Measurements from ENCODE around the gene TAPT1.
A peak's percentile ranks its signal among the peaks of the same experiment; 100 is the strongest.

GRCh38 chr4:16264798-16265197 lies 38.5 kb upstream of the TAPT1 start:
- peak; percentile 48 for TF ChIP-seq CTCF (IDR thresholded peaks at IDR 0.05; ENCODE audit: low read length)
- TF ChIP-seq EZH2 (IDR thresholded peaks at IDR 0.05; ENCODE audit: borderline replicate concordance, low read length) = no peak

Data from OCI-LY1 (cell line).